Measurements from ENCODE around the gene GFOD2. TPM values are rescaled to one million over a fixed set of nuclear protein-coding genes. Genes with fewer than 3 reads are reported as not detected.
A peak's percentile ranks its signal among the peaks of the same experiment; 100 is the strongest.

GFOD2 gene
- total and polyA plus RNA-seq, 11 donors = 6.5 to 15.4 (median 9.8) TPM

- peaks cover 0 to 23% (median 0%) of the 10 kb centered on the region in 9 donors for H3K36me3 ChIP-seq
- H3K4me3 ChIP-seq = no peak overlapping the region
- intact Hi-C loops (cut with DNase I) = no loop called here
- H3K27ac ChIP-seq = no peak overlapping the region
- peaks cover 0 to 38% (median 26%) of the 10 kb centered on the region in 12 donors for H3K4me1 ChIP-seq
- DNase-seq (no peak), ATAC-seq (no peak)
- WGBS, 4 donors = 82 to 91% (median 89%) methylated on average over 2 to 9 of the region's 9 CpGs
- peaks cover 18 to 44% (median 27%) of the 10 kb centered on the region in 9 donors for H3K27me3 ChIP-seq
- no peaks in the 10 kb centered on the region for H3K9me3 ChIP-seq
- TF ChIP-seq CTCF (IDR thresholded peaks at IDR 0.05) (no peak), POLR2A (IDR thresholded peaks at IDR 0.05) (no peak)
Measured at GRCh38 chr16:67656344-67657016, 62.6 kb downstream of the GFOD2 start.

- peaks cover 18 to 50% (median 30%) of the 10 kb centered on the region in 9 donors for H3K27me3 ChIP-seq
- 69 to 80% (median 74%) methylated on average over 4 of the region's 4 CpGs for WGBS, 4 donors
- TF ChIP-seq CTCF (IDR thresholded peaks at IDR 0.05) = no peak
- no peak for TF ChIP-seq POLR2A (IDR thresholded peaks at IDR 0.05)
Measured at GRCh38 chr16:67655363-67655762, 63.8 kb downstream of the GFOD2 start.

GRCh38 chr16:67654403-67654911, 64.7 kb downstream of the GFOD2 start:
- intact Hi-C loops (cut with DNase I) = loop anchor here in 2 of 10 donors (5.0 kb wide), 2 partner anchors 87 to 132 kb away; no protein-coding TSS in a partner anchor
- Histone ChIP-seq H3K4me3 (no peak overlapping the region), H3K27me3 (peaks cover 18 to 56% (median 36%) of the 10 kb centered on the region in 9 donors), H3K36me3 (peaks cover 0 to 23% (median 0%) of the 10 kb centered on the region in 9 donors), H3K9me3 (no peaks in the 10 kb centered on the region), H3K4me1 (peaks cover 0 to 30% (median 17%) of the 10 kb centered on the region in 12 donors), H3K27ac (no peak overlapping the region)
- 42 to 65% (median 49%) methylated on average over 18 to 30 of the region's 30 CpGs for WGBS, 4 donors
- DNase-seq = no peak
- no peak for ATAC-seq
- no peak for TF ChIP-seq POLR2A (IDR thresholded peaks at IDR 0.05)
- no peak for TF ChIP-seq CTCF (IDR thresholded peaks at IDR 0.05)

More at GRCh38 chr16:67655363-67655762, 63.8 kb downstream of the GFOD2 start:
- no peak overlapping the region for H3K4me3 ChIP-seq
- DNase-seq (no peak), ATAC-seq (no peak)
- peaks cover 0 to 23% (median 0%) of the 10 kb centered on the region in 9 donors for H3K36me3 ChIP-seq
- peaks cover 0 to 32% (median 20%) of the 10 kb centered on the region in 12 donors for H3K4me1 ChIP-seq
- H3K9me3 ChIP-seq = no peaks in the 10 kb centered on the region
- H3K27ac ChIP-seq = no peak overlapping the region
- intact Hi-C loops (cut with DNase I) = no loop called here

- Histone ChIP-seq H3K36me3 (peaks cover 0 to 21% (median 0%) of the 10 kb centered on the region in 9 donors), H3K4me3 (peak overlapping the region in 10 of 12 donors; percentile 16 to 56 (median 38)), H3K9me3 (no peaks in the 10 kb centered on the region), H3K4me1 (peaks cover 0 to 30% (median 12%) of the 10 kb centered on the region in 12 donors), H3K27me3 (peaks cover 18 to 61% (median 41%) of the 10 kb centered on the region in 9 donors), H3K27ac (no peak overlapping the region)
- intact Hi-C loops (cut with DNase I) = loop anchor here in 2 of 10 donors (5.0 kb wide), 2 partner anchors 87 to 132 kb away; no protein-coding TSS in a partner anchor
- ATAC-seq (no peak), DNase-seq (peak in 1 of 5 donors; percentile 54)
- 32 to 40% (median 34%) methylated on average over 13 to 25 of the region's 25 CpGs for WGBS, 4 donors
- no peak for TF ChIP-seq CTCF (IDR thresholded peaks at IDR 0.05)
- no peak for TF ChIP-seq POLR2A (IDR thresholded peaks at IDR 0.05)
Measured at GRCh38 chr16:67653789-67654402, 65.2 kb downstream of the GFOD2 start.

All from heart left ventricle (tissue), 16 donors.